KOPT-K1 (cell line): ENCODE measurements around the gene FAM20A.
"Not testable (repeated sequence)": the region's sequence is repeated elsewhere in the genome, so short reads cannot be mapped to it uniquely, and the experiment has no call there.

Source experiments
- H3K27ac ChIP-seq: fragments of 200-600 bp; sonication (generic); 2 replicates; pipeline ENCODE4 v1.5.1; 2016; ENCODE audit warnings: antibody characterized with exemption, mild to moderate bottlenecking, low read depth, low read length; ENCODE audit not compliant: poor library complexity, severe bottlenecking
- H3K36me3 ChIP-seq: fragments of 200-600 bp; sonication (generic); 2 replicates; pipeline ENCODE4 v1.5.1; 2017; ENCODE audit warnings: antibody characterized with exemption, mild to moderate bottlenecking, low read length, moderate library complexity; ENCODE audit not compliant: insufficient read depth
- H3K9me3 ChIP-seq: fragments of 200-600 bp; sonication (generic); 2 replicates; pipeline ENCODE4 v1.5.1; 2017; ENCODE audit warnings: antibody characterized with exemption, low read length, mild to moderate bottlenecking; ENCODE audit not compliant: insufficient read depth, poor library complexity, severe bottlenecking

The FAM20A gene

DNA sequence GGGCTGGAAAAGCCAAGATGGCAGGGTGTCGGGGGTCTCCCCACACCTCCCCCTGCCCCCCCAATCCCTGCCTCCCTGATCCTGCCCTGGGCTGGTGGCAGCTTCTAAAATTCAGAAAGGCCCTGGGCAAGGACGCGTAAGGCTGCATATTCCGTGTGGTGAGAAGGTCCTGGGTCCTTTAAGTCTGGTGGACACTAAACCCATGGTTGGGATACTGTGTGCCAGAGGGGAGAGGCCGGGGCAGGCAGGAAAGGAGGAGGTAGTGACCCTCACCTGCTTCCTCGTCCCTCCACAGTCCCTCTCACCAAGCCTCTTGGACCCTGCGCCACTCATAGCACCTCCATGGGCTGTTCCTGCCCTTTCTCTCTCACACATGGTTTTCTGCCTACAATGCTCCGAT, 60.2 kb downstream of the FAM20A start:
- Histone ChIP-seq H3K27ac (no peak overlapping the region), H3K9me3 (no peaks in the 10 kb centered on the region), H3K36me3 (peaks cover 34% of the 10 kb centered on the region)

DNA sequence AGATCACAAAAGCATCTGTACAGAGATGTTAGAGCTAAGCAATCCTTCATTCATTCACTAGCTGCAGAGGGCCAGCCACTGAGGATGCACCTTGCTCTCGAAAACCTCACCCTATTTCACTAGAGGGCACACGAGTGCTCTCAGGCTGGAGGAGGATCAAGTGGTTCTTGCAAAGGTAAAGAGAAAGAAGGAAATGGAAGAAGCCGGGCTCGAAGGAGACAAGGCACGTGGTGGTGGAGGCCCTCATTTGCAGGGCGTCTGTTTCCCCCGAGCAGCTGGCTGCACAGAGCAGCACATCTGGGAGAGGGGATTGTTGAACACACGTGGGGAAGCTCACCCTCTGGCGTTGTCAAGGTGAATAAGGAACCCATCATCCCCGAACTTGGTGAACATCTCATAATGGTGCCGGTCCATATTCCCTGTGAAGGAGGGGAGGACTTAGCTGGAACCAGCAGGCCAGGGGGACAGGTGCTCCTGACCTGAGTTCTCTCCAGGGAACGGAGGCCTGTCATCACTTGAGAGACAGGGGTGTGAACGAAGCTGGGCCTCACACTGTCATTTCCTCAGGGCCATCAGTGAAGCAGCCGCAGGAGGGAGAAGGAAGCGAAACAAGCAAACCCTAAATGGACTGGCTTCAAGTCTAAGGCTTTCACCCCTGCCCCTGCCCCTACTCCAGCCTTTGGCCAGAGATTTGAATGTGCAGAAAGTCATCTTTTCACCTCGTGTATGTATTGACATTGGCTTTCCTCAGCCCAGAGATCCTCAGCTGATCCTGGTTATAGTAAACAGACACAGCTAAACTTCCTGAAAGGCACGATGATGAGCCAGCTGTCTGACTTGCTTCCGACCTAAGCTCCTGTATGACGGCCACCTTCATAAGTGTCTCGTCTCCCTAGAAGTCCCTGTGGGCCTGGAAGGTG, 61.4 kb downstream of the FAM20A start:
- Histone ChIP-seq H3K9me3 (no peaks in the 10 kb centered on the region), H3K27ac (no peak overlapping the region), H3K36me3 (peaks cover 44% of the 10 kb centered on the region)

DNA sequence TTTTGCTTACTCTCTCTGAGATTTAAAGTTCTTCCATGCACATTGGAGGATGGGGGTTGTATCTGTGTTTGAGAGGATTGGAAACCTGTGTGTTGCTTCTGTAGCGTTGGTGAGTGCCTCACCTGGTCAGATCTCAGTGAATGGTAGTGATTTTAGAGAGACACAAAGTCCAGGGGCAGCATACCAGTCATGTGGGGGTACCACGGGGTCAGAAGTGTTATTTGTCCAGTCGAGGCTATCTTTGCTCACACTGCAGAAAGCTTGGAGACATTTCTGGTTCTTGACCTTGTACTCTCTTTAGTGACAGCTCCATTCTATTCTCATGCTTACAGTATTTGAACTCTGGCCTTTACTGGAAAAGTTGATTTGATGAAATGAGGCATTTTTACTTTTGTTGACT, 65.2 kb downstream of the FAM20A start:
- peaks cover 79% of the 10 kb centered on the region for H3K36me3 ChIP-seq
- no peak overlapping the region for H3K27ac ChIP-seq
- no peaks in the 10 kb centered on the region for H3K9me3 ChIP-seq

DNA sequence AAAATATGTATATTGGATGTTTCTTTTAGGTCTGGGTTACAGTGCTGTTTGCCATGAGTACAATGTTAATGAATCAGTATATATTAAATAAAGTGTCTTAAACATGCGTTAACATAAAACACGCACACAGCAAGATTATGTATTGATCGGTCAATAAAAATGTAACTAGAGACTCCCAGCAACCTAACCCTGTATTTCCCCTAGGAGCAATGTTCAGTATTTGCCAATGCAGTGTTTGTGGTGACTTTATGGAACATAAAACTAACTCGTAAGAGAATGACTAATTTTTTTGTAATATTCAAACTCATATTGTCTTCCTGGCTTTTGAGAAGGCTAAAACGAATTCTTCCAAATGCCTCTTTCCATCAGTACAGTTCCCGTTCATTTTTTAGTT, 66.5 kb downstream of the FAM20A start:
- Histone ChIP-seq H3K36me3 (peaks cover 85% of the 10 kb centered on the region), H3K27ac (no peak overlapping the region), H3K9me3 (no peaks in the 10 kb centered on the region)

DNA sequence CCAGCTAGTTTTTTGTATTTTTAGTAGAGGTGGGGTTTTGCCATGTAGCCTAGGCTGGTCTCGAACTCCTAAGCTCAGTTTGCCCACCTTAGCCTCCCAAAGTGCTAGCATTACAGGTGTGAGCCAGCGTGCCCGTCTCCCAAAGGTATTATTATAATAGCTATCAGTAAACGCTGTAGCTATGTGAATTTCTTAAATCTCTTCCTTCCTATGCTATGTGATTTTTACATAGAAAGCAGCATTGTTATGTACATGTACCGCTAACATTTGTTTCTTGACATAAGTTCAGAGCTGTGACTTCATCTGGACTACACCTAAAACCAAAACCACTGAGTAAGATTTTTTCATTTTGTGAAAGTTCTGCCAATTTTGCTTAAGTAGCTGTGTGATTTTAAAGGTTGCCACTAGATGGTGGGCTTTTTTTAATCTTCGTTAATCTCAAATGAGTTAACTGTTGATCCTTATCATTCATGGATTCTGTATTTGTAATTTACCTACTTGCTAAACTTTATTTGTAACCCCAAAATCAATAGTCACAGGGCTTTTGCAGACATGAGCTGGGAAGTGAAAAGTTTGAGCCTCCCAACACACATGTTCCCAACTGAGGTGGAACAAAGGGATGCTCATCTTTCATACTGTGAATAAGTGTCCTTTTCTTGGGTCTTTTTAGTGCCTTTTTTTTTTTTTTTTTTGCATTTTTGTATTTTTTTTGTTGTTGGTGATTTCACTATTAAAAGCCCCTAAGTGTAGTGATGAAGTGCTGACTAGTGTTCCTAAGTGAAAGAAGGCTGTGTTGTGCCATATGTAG, 67.1 kb downstream of the FAM20A start:
- no peak overlapping the region for H3K27ac ChIP-seq
- H3K9me3 ChIP-seq: no peaks in the 10 kb centered on the region
- peaks cover 88% of the 10 kb centered on the region for H3K36me3 ChIP-seq

DNA sequence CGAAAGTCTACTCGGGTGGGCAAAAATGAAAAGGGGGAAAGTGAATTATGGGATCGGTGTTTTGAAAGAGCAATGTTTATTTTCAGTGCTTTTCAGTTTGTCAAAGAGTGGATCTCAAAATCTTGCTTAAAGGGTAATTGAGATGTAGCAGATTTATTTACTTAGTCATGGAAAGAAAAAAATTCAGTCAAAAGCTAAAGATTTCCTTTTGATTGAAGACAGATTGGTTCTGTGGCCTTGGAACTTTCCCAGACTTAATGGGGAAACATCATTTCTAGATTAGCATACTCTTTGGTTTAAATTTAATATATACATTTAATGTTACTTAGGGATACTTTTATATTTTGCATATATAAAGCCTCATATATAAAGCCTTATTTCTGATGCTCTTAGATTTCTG, 68.3 kb downstream of the FAM20A start:
- Histone ChIP-seq H3K36me3 (peaks cover 94% of the 10 kb centered on the region), H3K27ac (no peak overlapping the region), H3K9me3 (no peaks in the 10 kb centered on the region)

DNA sequence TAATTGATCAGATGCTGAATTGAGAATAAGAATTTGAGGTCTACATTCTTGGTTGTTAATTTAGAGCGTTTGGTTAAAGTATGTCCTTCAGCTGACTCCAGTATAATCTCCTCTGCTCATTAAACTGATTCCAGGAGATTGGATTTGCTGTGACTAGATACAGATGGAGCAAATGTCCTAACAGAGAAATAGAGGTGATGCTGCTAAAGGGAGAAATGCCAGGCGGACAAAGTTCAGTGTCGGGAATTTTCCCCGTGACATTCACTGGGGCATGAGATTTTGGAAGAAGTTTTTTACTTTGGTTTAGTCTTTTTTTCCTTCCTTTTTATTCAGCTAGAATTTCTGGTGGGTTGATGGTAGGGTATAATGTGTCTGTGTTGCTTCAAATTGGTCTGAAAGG, 69.9 kb downstream of the FAM20A start:
- Histone ChIP-seq H3K27ac (no peak overlapping the region), H3K9me3 (no peaks in the 10 kb centered on the region), H3K36me3 (peaks cover 94% of the 10 kb centered on the region)

DNA sequence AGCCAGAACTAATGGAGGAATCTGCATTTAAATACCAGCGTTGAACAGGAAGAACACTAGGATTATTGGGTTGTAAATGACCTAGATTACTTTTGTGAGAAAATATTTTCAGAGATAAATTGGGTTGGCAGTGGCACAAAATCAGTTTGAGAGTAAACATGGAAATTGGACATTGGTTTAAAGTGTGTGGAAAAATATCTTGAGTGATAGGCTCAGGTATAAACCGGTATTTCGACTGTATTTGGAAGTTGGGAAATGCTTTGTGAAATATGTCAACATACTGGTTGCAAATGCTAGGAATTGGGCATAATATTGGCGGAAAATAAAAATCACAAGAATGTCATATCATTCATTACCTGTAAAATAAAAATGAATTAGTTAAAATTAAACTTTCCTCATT, 73.9 kb downstream of the FAM20A start:
- peaks cover 100% of the 10 kb centered on the region for H3K36me3 ChIP-seq
- no peak overlapping the region for H3K27ac ChIP-seq
- H3K9me3 ChIP-seq: no peaks in the 10 kb centered on the region

DNA sequence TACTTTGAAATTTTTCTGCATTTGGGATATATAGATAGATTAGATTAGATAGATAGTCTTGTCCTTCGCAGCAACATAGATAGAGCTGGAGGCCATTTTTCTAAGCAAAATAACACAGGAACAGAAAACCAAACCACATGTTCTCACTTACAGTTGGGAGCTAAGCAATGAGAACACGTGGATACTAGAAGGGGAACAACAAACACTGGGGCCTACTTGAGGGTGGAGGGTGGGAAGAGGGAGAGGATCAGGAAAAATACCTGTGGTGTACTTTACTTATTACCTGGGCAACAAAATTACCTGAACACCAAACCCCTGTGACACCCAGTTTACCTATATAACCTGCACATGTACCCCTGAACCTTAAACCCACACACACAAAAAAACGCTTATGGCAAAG, 74.6 kb downstream of the FAM20A start:
- Histone ChIP-seq H3K36me3 (peaks cover 97% of the 10 kb centered on the region), H3K9me3 (no peaks in the 10 kb centered on the region), H3K27ac (no peak overlapping the region)

DNA sequence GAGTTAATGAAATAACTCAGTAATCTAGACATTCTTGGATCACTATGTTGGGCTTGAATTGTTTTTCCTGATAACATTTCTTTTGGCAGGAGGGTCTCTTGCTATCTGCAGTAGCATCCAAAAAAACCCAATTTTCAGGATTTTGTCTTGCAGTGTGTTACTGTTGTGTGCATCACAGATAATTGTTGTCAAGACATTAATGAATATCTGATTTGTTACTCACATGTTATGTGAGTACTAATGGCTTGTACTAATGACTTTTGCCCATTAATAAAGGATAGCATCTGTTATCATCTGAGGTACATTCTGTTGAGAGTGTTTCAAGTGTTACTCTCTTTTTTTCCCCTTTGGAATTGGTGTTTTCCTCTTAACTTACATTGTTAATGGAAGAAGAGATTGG, 78.9 kb downstream of the FAM20A start:
- H3K36me3 ChIP-seq: peaks cover 88% of the 10 kb centered on the region
- H3K27ac ChIP-seq: no peak overlapping the region
- peaks cover 12% of the 10 kb centered on the region for H3K9me3 ChIP-seq

DNA sequence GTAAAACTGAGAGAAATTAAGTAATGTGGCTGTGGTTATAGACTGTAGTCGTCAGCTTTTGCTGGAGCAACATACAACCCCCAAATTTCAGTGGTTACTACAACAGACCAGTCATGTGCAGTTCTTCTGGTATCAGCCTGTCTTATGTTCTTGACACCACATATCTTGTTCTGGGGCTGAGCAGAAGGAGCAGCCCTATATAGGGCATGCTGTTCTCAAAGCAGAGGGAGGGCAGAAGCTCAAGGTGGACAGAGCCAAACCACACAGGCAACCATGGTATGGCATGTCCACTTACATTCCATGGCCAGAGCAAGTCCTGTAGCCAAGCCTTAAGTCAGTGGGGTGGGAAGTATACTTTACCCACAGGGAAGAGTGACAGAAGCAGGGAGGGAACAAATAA, 81.3 kb downstream of the FAM20A start:
- peaks cover 88% of the 10 kb centered on the region for H3K36me3 ChIP-seq
- no peak overlapping the region for H3K27ac ChIP-seq
- peaks cover 12% of the 10 kb centered on the region for H3K9me3 ChIP-seq

DNA sequence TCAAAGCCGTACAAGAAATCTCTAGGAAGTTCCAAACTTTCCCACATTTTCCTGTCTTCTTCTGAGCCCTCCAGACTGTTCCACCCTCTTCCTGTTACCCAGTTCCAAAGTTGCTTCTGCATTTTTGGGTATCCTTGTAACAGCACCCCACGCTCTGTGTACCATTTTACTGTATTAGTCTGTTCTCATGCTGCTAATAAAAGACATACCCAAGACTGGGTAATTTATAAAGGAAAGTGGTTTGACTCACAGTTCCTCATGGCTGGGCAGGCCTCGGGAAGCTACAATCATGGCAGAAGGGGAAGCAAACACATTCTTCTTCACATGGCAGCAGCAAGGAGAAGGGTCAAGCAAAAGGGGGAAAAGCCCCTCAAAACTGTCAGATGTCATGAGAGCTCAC, 82.1 kb downstream of the FAM20A start:
- not testable (repeated sequence) for H3K27ac ChIP-seq
- Histone ChIP-seq H3K36me3 (peaks cover 83% of the 10 kb centered on the region), H3K9me3 (peaks cover 12% of the 10 kb centered on the region)

DNA sequence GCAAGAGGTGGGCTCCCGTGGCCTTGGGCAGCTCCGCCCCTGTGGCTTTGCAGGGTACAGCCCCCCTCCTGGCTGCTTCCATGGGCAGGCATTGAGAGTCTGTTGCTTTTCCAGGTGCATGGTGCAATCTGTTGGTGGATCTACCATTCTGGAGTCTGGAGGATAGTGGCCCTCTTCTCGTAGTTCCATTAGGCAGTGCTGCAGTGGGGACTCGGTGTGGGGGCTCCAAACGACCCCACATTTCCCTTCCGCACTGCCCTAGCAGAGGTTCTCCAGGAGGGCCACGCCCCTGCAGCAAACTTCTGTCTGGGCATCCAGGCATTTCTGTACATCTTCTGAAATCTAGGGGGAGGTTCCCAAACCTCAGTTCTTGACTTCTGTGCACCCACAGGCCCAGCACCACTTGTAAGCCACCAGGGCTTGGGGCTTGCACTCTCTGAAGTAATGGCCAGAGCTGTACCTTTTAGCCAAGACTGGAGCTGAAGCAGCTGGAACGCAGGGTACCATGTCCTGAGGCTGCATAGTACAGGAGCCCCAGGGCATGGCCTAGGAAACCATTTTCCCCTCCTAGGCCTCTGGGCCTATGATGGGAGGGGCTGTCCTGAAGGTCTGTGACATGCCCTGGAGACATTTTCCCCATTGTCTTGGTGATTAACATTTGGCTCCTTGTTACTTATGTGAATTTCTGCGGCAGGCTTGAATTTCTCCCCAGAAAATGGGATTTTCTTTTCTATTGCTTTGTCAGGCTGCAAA, 82.9 kb downstream of the FAM20A start:
- peaks cover 12% of the 10 kb centered on the region for H3K9me3 ChIP-seq
- H3K27ac ChIP-seq: no peak overlapping the region
- H3K36me3 ChIP-seq: peaks cover 75% of the 10 kb centered on the region

DNA sequence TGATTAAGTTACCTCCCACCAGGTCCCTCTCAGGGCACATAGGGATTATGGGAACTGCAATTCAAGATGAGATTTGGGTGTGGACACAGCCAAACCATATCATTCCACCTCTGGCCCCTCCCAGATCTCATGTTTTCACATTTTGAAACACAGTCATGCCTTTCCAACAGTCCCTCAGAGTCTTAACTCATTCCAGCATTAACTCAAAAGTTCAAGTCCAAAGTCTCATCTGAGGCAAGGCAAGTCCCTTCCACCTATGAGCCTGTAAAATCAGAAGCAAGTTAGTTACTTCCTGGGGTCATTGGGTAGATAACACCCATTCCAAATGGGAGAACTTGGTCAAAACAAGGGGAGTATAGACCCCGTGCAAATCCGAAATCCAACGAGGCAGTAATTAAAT, 83.6 kb downstream of the FAM20A start:
- peaks cover 69% of the 10 kb centered on the region for H3K36me3 ChIP-seq
- H3K27ac ChIP-seq: not testable (repeated sequence)
- peaks cover 12% of the 10 kb centered on the region for H3K9me3 ChIP-seq

DNA sequence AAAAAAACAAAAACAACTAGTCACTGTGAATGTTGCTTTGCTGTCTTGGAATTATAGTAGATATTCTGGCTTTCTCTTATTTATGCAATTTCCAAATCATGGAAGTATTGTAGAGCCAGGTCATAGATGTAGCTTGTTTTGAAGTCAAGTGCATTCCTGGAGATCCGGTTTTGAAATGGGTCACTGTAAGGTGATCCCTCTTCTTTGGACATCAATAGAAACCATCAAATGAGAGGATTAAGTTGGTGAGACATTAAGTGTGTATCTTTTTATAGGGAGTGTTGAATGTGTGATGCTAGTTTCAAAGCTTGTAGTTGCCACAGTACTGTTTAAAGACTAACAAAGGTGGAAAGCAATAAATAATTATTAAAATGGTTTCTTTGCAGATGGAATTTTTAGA, 84.4 kb downstream of the FAM20A start:
- Histone ChIP-seq H3K27ac (no peak overlapping the region), H3K36me3 (peaks cover 61% of the 10 kb centered on the region), H3K9me3 (peaks cover 12% of the 10 kb centered on the region)
